HFF-Myc (cell line): ENCODE data around the gene KIF21B.

Experiments used
- DNase-seq: peaks from one replicate; pipeline ENCODE4 v3.0.0-alpha.2; 2011; ENCODE audit warnings: low read depth; ENCODE audit errors: extremely low read depth
- H3K4me3 ChIP-seq: replicated peaks from 2 replicates; pipeline ENCODE4 v1.5.1; 2011; ENCODE audit warnings: low read depth, mild to moderate bottlenecking, control low read depth, low read length
- CTCF ChIP-seq: IDR thresholded peaks from 2 replicates; pipeline ENCODE4 v1.5.1; 2012; ENCODE audit warnings: mild to moderate bottlenecking, low read depth, low read length, control low read depth; ENCODE audit errors: missing control alignments

The KIF21B gene

GRCh38 chr1:200991097-200991614 is 32.4 kb downstream of the KIF21B start:
- DNase-seq, result no peak
- no peak for TF ChIP-seq CTCF
- no peak overlapping the region for H3K4me3 ChIP-seq

GRCh38 chr1:200990114-200990513 is 33.4 kb downstream of the KIF21B start:
- no peak for TF ChIP-seq CTCF
- H3K4me3 ChIP-seq, result no peak overlapping the region
- no peak for DNase-seq

GRCh38 chr1:200989337-200989736 is 34.2 kb downstream of the KIF21B start:
- no peak overlapping the region for H3K4me3 ChIP-seq
- no peak for TF ChIP-seq CTCF
- DNase-seq, result no peak

- no peak overlapping the region for H3K4me3 ChIP-seq
- no peak for TF ChIP-seq CTCF
- DNase-seq, result no peak
Measured at GRCh38 chr1:200988693-200989092, 34.8 kb downstream of the KIF21B start.

GRCh38 chr1:200985481-200985880 is 38.0 kb downstream of the KIF21B start:
- TF ChIP-seq CTCF, result no peak
- H3K4me3 ChIP-seq, result no peak overlapping the region
- DNase-seq, result no peak

GRCh38 chr1:200983035-200983561 is 40.4 kb downstream of the KIF21B start:
- TF ChIP-seq CTCF, result no peak
- no peak overlapping the region for H3K4me3 ChIP-seq
- no peak for DNase-seq
